ENCODE results near the gene CTDSPL. TPM values are rescaled to one million over a fixed set of nuclear protein-coding genes. Genes with fewer than 3 reads are reported as not detected.

CTDSPL gene
- total and polyA plus RNA-seq, 4 donors: 8.4 to 17.2 (median 14.2) TPM

- Histone ChIP-seq H3K4me1 (ENCODE audit: control insufficient read depth in 4 of 4, insufficient read depth in 4 of 4, low read length in 3 of 4) (no peaks in the 10 kb centered on the region), H3K9me3 (ENCODE audit: control insufficient read depth in 4 of 4, low read length in 3 of 4) (peaks cover 0 to 2% (median 0%) of the 10 kb centered on the region in 4 donors), H3K27me3 (ENCODE audit: control insufficient read depth in 4 of 4, insufficient read depth in 4 of 4, low read length in 3 of 4) (no peaks in the 10 kb centered on the region), H3K9ac (ENCODE audit: low read depth in 1 of 2, low read length in 2 of 2) (no peak overlapping the region), H3K36me3 (ENCODE audit: control insufficient read depth in 4 of 4, insufficient read depth in 3 of 4, low read depth in 1 of 4, low read length in 3 of 4) (peaks cover 4 to 19% (median 13%) of the 10 kb centered on the region in 4 donors), H3K4me3 (ENCODE audit: low read depth in 1 of 3, low read length in 3 of 3) (no peak overlapping the region), H3K27ac (ENCODE audit: low read depth in 1 of 2, low read length in 2 of 2) (no peak overlapping the region)
- DNase-seq (ENCODE audit: low spot score): no peak
- 76% methylated on average over 6 of the region's 6 CpGs for WGBS
- TF ChIP-seq ZBTB33 (IDR thresholded peaks at IDR 0.05) (no peak), NR2F2 (IDR thresholded peaks at IDR 0.05) (no peak), CTCF (IDR thresholded peaks at IDR 0.05; ENCODE audit: low read depth, low read length, missing input control) (no peak), HNF4G (IDR thresholded peaks at IDR 0.05) (no peak), FOXA2 (IDR thresholded peaks at IDR 0.05) (no peak), REST (IDR thresholded peaks at IDR 0.05) (no peak), EGR1 (IDR thresholded peaks at IDR 0.05; ENCODE audit: low read depth in 2 of 2) (no peak), GABPA (IDR thresholded peaks at IDR 0.05 in 1 of 2, conservative IDR thresholded peaks at IDR 0.05 in 1 of 2) (no peak)
Measured at GRCh38 chr3:38016847-38017444, 155.3 kb downstream of the CTDSPL start.

DNA sequence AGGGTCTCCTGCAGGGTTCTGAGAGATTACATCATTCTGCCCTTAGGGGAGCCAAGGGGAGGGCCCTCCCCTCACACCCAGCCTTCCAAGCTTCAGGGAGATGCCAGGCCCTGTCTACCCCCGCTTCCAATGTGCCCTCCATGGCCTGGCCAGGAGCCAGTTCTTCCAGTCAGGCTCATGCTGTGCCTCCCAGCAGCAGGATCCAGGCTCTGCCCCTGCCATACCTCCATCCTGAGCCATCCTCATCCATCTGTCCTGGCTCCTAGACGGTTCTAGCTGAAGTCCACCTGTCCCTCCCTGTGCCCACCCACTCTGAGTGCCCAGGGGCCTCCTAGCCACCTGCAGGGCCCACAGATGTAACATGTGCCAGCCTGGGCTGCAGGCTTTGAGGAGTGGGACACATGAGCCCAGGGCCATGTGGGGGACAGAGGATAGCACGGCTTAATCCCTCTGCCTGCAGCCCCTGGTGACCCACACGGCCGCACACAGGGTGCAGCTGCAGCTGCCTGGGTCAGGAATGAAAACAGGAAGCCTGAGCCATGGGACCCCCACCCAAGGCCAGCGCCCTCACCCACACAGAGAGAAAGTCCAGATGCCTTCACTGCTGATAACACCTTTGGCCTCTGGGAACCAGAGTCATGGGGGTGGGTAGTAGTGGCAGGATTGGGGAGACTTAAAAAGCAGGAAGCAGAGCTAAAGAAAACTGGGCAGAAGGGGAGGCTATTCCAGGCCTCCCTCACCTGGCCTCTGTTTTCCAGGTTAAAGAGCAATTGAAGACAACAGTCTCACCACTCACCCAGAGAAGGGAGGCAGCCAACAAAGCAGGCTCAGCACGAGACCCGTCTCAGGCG, 156.0 kb downstream of the CTDSPL start:
- H3K27me3 ChIP-seq (ENCODE audit: control insufficient read depth in 4 of 4, insufficient read depth in 4 of 4, low read length in 3 of 4): no peaks in the 10 kb centered on the region
- peaks cover 4 to 19% (median 13%) of the 10 kb centered on the region in 4 donors for H3K36me3 ChIP-seq (ENCODE audit: control insufficient read depth in 4 of 4, insufficient read depth in 3 of 4, low read depth in 1 of 4, low read length in 3 of 4)
- WGBS: 82% methylated on average over 9 of the region's 9 CpGs
- no peak overlapping the region for H3K9ac ChIP-seq (ENCODE audit: low read depth in 1 of 2, low read length in 2 of 2)
- no peak overlapping the region for H3K4me3 ChIP-seq (ENCODE audit: low read depth in 1 of 3, low read length in 3 of 3)
- no peak overlapping the region for H3K27ac ChIP-seq (ENCODE audit: low read depth in 1 of 2, low read length in 2 of 2)
- no peak for DNase-seq (ENCODE audit: low spot score)
- peaks cover 0 to 2% (median 0%) of the 10 kb centered on the region in 4 donors for H3K4me1 ChIP-seq (ENCODE audit: control insufficient read depth in 4 of 4, insufficient read depth in 4 of 4, low read length in 3 of 4)
- H3K9me3 ChIP-seq (ENCODE audit: control insufficient read depth in 4 of 4, low read length in 3 of 4): peaks cover 0 to 2% (median 0%) of the 10 kb centered on the region in 4 donors
- TF ChIP-seq YY1 (IDR thresholded peaks at IDR 0.05) (no peak), FOXA1 (IDR thresholded peaks at IDR 0.05) (no peak), JUND (IDR thresholded peaks at IDR 0.05) (no peak), REST (IDR thresholded peaks at IDR 0.05) (no peak), RXRA (IDR thresholded peaks at IDR 0.05) (no peak), GABPA (IDR thresholded peaks at IDR 0.05 in 1 of 2, conservative IDR thresholded peaks at IDR 0.05 in 1 of 2) (no peak), HNF4A (conservative IDR thresholded peaks at IDR 0.05) (no peak), NR2F2 (IDR thresholded peaks at IDR 0.05) (no peak), ZBTB33 (IDR thresholded peaks at IDR 0.05) (no peak)
